Esophagus muscularis mucosa (tissue), 4 donors: ENCODE measurements around the gene PBRM1. TPM values are rescaled to one million over a fixed set of nuclear protein-coding genes. Genes with fewer than 3 reads are reported as not detected.

Experiments
- DNase-seq: peaks from one replicate; pipeline ENCODE4 v3.0.0-alpha.2; 2017; ENCODE audit errors: extremely low spot score
- H3K27ac ChIP-seq, 4 donors: fragments of 200-600 bp; sonication (generic); replicated peaks in 1 of 4; 1 replicate in 3 of 4; 2 replicates in 1 of 4; pipeline ENCODE4 v1.5.1; 2016 to 2019; ENCODE audit warnings: mild to moderate bottlenecking in 1 of 4
- H3K27me3 ChIP-seq, 4 donors: fragments of 200-600 bp; sonication (generic); one replicate each; pipeline versions ENCODE4 v1.5.1 to v1.6.0; 2016 to 2019
- H3K36me3 ChIP-seq, 4 donors: fragments of 200-600 bp; sonication (generic); one replicate each; pipeline ENCODE4 v1.5.1; 2016 to 2019
- H3K4me1 ChIP-seq, 4 donors: fragments of 200-600 bp; sonication (generic); one replicate each; pipeline ENCODE4 v1.5.1; 2016 to 2019
- H3K4me3 ChIP-seq, 4 donors: fragments of 200-600 bp; sonication (generic); 1 replicate in 2 of 4; 2 replicates in 2 of 4; pipeline ENCODE4 v1.5.1; 2016 to 2019; ENCODE audit warnings: mild to moderate bottlenecking in 4 of 4, moderate library complexity in 1 of 4
- H3K9me3 ChIP-seq, 4 donors: fragments of 200-600 bp; sonication (generic); 1 replicate in 3 of 4; 2 replicates in 1 of 4; pipeline ENCODE4 v1.5.1; 2016 to 2019
- EP300 ChIP-seq: sonication (generic); formaldehyde crosslinking; IDR thresholded peaks from one replicate; pipeline ENCODE4 v1.6.1; 2017; ENCODE audit warnings: antibody characterized with exemption
- POLR2A ChIP-seq: fragments of 450-650 bp; IDR thresholded peaks from one replicate; pipeline ENCODE4 v1.6.1; 2017; ENCODE audit warnings: antibody characterized with exemption, moderate library complexity, mild to moderate bottlenecking, low read depth
- POLR2AphosphoS5 ChIP-seq, 2 donors: sonication (generic); formaldehyde crosslinking; IDR thresholded peaks; one replicate each; pipeline ENCODE4 v1.6.1; 2017; ENCODE audit warnings: antibody characterized with exemption in 2 of 2
- WGBS: methylation state at CpG from one replicate; pipeline ENCODE4 v1.1.5; 2018; 5-methylcytosine and 5-hydroxymethylcytosine counted together
- intact Hi-C: fragments of 100-400 bp; cut with DNase I; formaldehyde crosslinking; loops from one replicate; pipeline ENCODE4 v1.15.1; 2023
- total RNA-seq, 4 donors: library from RNA; depleted of rRNA; stranded (reverse); fragments of >200 nt; gene quantifications; one replicate each; pipeline versions ENCODE4 v1.1.0 to v1.2.1, GENCODE V29; 2016
- TF ChIP-seq, protein P1 (sequence below), 3 experiments: fragments of 200-600 bp in 2 of 3; fragments of 450-650 bp in 1 of 3; sonication (generic) in 2 of 3; IDR thresholded peaks; one replicate each; pipeline ENCODE4 v1.5.1; 2017 to 2019; ENCODE audit warnings: antibody characterized with exemption in 3 of 3, mild to moderate bottlenecking in 2 of 3, moderate library complexity in 1 of 3

The PBRM1 gene
- total RNA-seq, 4 donors from 2014 or later, result 79.4 to 99.3 (median 82.8) TPM

DNA sequence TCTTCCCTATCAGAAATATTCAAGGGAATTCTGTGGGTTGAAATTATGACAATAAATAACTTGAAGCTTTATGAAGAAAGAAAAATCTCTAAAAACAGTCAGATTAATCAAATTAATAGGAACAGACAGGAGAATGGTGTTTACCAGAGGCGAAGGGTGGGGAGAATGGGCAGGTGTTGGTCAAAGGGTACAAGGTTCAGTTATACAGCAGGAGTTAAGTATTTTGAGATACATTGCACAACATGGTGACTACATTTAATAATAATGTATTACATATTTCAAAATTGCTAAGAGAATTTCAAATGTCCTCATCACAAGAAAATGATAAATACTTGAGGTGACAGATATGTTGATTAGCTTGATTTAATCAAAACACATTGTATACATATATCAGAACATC, 38.8 kb upstream of the PBRM1 start:
- WGBS, result 86% methylated on average over 1 of the region's 1 CpG
- TF ChIP-seq, protein P1, sequence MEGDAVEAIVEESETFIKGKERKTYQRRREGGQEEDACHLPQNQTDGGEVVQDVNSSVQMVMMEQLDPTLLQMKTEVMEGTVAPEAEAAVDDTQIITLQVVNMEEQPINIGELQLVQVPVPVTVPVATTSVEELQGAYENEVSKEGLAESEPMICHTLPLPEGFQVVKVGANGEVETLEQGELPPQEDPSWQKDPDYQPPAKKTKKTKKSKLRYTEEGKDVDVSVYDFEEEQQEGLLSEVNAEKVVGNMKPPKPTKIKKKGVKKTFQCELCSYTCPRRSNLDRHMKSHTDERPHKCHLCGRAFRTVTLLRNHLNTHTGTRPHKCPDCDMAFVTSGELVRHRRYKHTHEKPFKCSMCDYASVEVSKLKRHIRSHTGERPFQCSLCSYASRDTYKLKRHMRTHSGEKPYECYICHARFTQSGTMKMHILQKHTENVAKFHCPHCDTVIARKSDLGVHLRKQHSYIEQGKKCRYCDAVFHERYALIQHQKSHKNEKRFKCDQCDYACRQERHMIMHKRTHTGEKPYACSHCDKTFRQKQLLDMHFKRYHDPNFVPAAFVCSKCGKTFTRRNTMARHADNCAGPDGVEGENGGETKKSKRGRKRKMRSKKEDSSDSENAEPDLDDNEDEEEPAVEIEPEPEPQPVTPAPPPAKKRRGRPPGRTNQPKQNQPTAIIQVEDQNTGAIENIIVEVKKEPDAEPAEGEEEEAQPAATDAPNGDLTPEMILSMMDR (IDR thresholded peaks at IDR 0.05), result no peak
- no peak for TF ChIP-seq POLR2AphosphoS5 (IDR thresholded peaks at IDR 0.05)
- no peak for TF ChIP-seq EP300
- TF ChIP-seq POLR2A, result no peak
- H3K36me3 ChIP-seq, result peaks cover 6 to 37% (median 13%) of the 10 kb centered on the region in 4 donors
- intact Hi-C loops, result no loop called here
- peaks cover 0 to 8% (median 0%) of the 10 kb centered on the region in 4 donors for H3K9me3 ChIP-seq
- no peak overlapping the region for H3K27ac ChIP-seq
- no peak for DNase-seq
- no peaks in the 10 kb centered on the region for H3K27me3 ChIP-seq
- no peaks in the 10 kb centered on the region for H3K4me1 ChIP-seq
- no peak overlapping the region for H3K4me3 ChIP-seq

DNA sequence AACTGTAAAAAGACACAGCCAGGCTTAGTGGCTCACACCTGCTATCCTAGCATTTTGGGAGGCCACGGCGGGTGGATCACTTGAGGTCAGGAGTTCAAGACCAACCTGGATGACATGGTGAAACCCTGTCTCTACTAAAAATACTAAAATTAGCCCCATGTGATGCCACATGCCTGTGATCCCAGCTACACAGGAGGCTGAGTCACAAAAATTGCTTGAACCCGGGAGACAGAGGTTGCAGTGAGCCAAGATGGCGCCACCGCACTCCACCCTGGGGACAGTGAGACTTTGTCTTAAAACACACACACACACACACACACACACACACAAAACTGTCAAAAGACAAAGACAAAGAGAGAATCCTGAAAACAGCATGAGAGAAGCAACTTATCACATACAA, 38.2 kb upstream of the PBRM1 start:
- no peaks in the 10 kb centered on the region for H3K4me1 ChIP-seq
- H3K27ac ChIP-seq, result no peak overlapping the region
- TF ChIP-seq, protein P1 (IDR thresholded peaks at IDR 0.05), result no peak
- no peak for TF ChIP-seq POLR2A
- TF ChIP-seq POLR2AphosphoS5 (IDR thresholded peaks at IDR 0.05), result no peak
- TF ChIP-seq EP300, result no peak
- H3K36me3 ChIP-seq, result peaks cover 4 to 35% (median 13%) of the 10 kb centered on the region in 4 donors
- no peak overlapping the region for H3K4me3 ChIP-seq
- intact Hi-C loops, result no loop called here
- H3K9me3 ChIP-seq, result peaks cover 0 to 7% (median 0%) of the 10 kb centered on the region in 4 donors
- no peak for DNase-seq
- no peaks in the 10 kb centered on the region for H3K27me3 ChIP-seq
- 94% methylated on average over 5 of the region's 5 CpGs for WGBS

GRCh38 chr3:52722491-52722890, 36.8 kb upstream of the PBRM1 start:
- DNase-seq, result no peak
- TF ChIP-seq EP300 (no peak), POLR2AphosphoS5 (IDR thresholded peaks at IDR 0.05) (no peak), POLR2A (no peak)
- TF ChIP-seq, protein P1 (IDR thresholded peaks at IDR 0.05), result no peak
- Histone ChIP-seq H3K4me3 (no peak overlapping the region), H3K27me3 (no peaks in the 10 kb centered on the region), H3K36me3 (peaks cover 5 to 29% (median 10%) of the 10 kb centered on the region in 4 donors), H3K27ac (no peak overlapping the region), H3K4me1 (no peaks in the 10 kb centered on the region), H3K9me3 (no peaks in the 10 kb centered on the region)
- intact Hi-C loops, result no loop called here
- WGBS, result 95% methylated on average over 7 of the region's 7 CpGs

DNA sequence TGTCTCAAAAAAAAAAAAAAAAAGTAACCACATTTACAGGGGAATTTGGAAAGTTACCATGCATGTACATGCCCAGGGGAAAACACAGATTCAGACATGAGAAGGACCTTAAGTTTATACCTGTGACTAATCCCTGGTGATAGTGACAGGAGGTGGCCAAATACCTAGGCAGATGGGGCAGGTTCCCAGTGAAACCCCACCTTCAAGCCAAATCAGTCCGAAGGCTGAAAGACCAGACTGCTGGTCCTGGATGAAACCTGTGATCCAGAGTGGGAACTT, 36.0 kb upstream of the PBRM1 start:
- Histone ChIP-seq H3K27me3 (no peaks in the 10 kb centered on the region), H3K36me3 (peaks cover 5 to 29% (median 10%) of the 10 kb centered on the region in 4 donors), H3K4me3 (no peak overlapping the region), H3K4me1 (no peaks in the 10 kb centered on the region), H3K9me3 (no peaks in the 10 kb centered on the region), H3K27ac (no peak overlapping the region)
- TF ChIP-seq POLR2A (no peak), EP300 (no peak), POLR2AphosphoS5 (IDR thresholded peaks at IDR 0.05) (no peak)
- TF ChIP-seq, protein P1 (IDR thresholded peaks at IDR 0.05), result no peak
- 80% methylated on average over 1 of the region's 1 CpG for WGBS
- intact Hi-C loops, result no loop called here
- DNase-seq, result no peak

DNA sequence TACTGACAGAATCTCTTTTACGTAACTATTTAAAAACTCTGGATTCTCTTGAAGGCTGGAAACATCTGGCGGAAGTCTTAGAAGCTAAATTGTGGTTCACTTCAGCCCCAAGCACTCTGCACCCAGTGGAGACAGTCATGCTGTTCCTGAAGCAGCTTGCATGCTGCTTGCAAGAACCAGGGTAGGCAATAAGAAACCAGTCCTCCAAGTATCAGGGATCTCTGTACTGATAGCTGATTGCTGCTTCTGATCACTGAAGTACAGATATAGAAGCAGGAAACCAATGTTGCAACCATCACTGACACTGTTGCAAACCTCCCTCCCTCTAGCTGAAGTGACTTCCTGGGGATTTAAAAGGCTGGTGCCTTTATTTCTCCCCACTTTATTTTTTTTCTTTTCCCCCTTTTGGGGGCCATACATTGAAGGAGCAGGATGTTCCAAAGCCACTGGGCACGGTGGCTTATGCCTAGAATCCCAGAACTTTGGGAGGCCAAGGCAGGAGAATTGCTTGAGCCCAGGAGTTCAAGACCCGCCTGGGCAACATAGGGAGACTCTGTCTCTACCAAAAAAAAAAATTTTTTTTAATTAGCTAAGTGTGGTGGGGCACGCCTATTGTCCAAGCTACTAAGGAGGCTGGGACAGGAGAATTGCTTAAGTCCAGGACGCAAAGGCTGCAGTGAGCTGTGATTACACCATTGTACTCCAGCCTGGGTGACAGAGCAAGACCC, 35.5 kb upstream of the PBRM1 start:
- DNase-seq, result no peak
- WGBS, result 80% methylated on average over 6 of the region's 6 CpGs
- Histone ChIP-seq H3K27ac (no peak overlapping the region), H3K36me3 (peaks cover 5 to 29% (median 10%) of the 10 kb centered on the region in 4 donors), H3K4me1 (no peaks in the 10 kb centered on the region), H3K9me3 (no peaks in the 10 kb centered on the region), H3K4me3 (no peak overlapping the region), H3K27me3 (no peaks in the 10 kb centered on the region)
- TF ChIP-seq EP300 (no peak), POLR2A (no peak), POLR2AphosphoS5 (IDR thresholded peaks at IDR 0.05) (no peak)
- TF ChIP-seq, protein P1 (IDR thresholded peaks at IDR 0.05), result no peak
- intact Hi-C loops, result no loop called here
